Astrocyte (in vitro differentiated cells and primary cell): Measurements from ENCODE around the gene ADCY1.

Experiments
- EZH2 ChIP-seq: IDR thresholded peaks from 2 replicates; pipeline ENCODE4 v1.6.1; 2012; ENCODE audit warnings: mild to moderate bottlenecking, low read length, inconsistent platforms; ENCODE audit not compliant: insufficient read depth
- TF ChIP-seq, protein P1 (sequence below): IDR thresholded peaks from 2 replicates; pipeline ENCODE4 v1.5.1; 2011; ENCODE audit warnings: low read depth, mild to moderate bottlenecking, inconsistent platforms, low read length, moderate library complexity; ENCODE audit not compliant: insufficient read depth

DNA sequence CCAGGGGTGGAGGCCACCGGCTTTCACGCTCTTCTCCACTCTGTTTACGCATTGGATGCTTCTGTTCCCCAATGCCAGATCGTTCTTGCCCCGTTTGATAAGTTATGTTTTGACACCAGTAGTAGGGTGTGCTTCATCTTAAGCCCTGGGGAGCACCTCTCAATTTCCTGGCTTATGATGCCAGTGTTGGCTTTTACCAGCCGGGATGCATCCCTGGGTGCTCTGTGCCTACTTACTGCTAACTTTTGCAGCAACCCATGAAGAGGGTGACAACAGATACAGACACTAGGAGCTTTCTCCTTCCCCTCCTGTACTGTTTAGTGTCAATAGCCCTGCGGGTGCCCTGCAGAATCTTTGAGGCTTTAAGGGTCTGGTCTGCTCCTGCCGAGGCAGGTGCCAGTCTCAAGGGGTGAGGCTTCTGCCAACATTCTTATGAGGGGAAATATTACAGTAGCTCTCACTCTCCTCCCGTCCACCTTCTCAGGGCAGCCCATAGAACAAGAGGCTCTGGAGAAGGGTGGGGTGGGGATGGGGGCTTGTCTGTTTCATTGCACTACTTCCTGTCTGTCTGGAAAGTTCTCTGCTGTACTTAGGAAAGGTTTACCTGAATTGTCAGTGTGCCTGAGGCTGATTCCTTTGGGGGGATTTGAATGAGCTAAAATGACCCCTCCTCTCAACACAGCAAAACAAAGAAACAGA lies 23.3 kb downstream of the ADCY1 start:
- TF ChIP-seq, protein P1, sequence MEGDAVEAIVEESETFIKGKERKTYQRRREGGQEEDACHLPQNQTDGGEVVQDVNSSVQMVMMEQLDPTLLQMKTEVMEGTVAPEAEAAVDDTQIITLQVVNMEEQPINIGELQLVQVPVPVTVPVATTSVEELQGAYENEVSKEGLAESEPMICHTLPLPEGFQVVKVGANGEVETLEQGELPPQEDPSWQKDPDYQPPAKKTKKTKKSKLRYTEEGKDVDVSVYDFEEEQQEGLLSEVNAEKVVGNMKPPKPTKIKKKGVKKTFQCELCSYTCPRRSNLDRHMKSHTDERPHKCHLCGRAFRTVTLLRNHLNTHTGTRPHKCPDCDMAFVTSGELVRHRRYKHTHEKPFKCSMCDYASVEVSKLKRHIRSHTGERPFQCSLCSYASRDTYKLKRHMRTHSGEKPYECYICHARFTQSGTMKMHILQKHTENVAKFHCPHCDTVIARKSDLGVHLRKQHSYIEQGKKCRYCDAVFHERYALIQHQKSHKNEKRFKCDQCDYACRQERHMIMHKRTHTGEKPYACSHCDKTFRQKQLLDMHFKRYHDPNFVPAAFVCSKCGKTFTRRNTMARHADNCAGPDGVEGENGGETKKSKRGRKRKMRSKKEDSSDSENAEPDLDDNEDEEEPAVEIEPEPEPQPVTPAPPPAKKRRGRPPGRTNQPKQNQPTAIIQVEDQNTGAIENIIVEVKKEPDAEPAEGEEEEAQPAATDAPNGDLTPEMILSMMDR = no peak
- no peak for TF ChIP-seq EZH2
